IMR-90 (cell line): ENCODE results near the gene TEPSIN. TPM values are rescaled to one million over a fixed set of nuclear protein-coding genes. Genes with fewer than 3 reads are reported as not detected.

Source experiments
- ATAC-seq: fragments of 200-7000 bp; cut with Tn5 transposase; 2 replicates; pipeline ENCODE4 v1.9.1; 2020; ENCODE audit warnings: low read depth, mild to moderate bottlenecking, moderate library complexity
- BruUV-seq: library from RNA; stranded (reverse); fragments of 400-500 nt; replicated peaks from 2 replicates; lab custom pipeline; 2021; lab: Mats Ljungman, UMichigan
- CTCF ChIA-PET: fragments of 300-600 bp; formaldehyde crosslinking; extraction: SDS; loops from one replicate; lab custom pipeline; 2021; ENCODE audit warnings: antibody characterized with exemption; lab: Yijun Ruan, JAX
- POLR2A ChIA-PET: fragments of 300-600 bp; sonication (Branson Sonifier 250); formaldehyde crosslinking; loops from one replicate; lab custom pipeline; 2022; ENCODE audit warnings: antibody characterized with exemption; ENCODE audit not compliant: unreplicated experiment; lab: Charles Lee
- DNase-seq: peaks from one replicate; pipeline ENCODE4 v3.0.0; 2013
- H2AFZ ChIP-seq: replicated peaks from 2 replicates; pipeline ENCODE3; 2013; ENCODE audit warnings: low read length, mild to moderate bottlenecking; ENCODE audit not compliant: poor library complexity
- H2AK5ac ChIP-seq: 2 replicates; pipeline ENCODE4 v1.6.1; 2013; ENCODE audit warnings: low read depth, low read length, inconsistent platforms
- H2AK9ac ChIP-seq: replicated peaks from 2 replicates; pipeline ENCODE3; 2013; ENCODE audit warnings: mild to moderate bottlenecking, low read depth, low read length, moderate library complexity; ENCODE audit not compliant: poor library complexity
- H2BK120ac ChIP-seq: 2 replicates; pipeline ENCODE4 v1.6.1; 2013; ENCODE audit warnings: low read depth, low read length, inconsistent platforms
- H2BK15ac ChIP-seq: 3 replicates; pipeline ENCODE4 v1.6.1; 2013; ENCODE audit warnings: low read depth, low read length, inconsistent platforms
- H2BK20ac ChIP-seq: 2 replicates; pipeline ENCODE4 v1.6.1; 2013; ENCODE audit warnings: low read depth, mild to moderate bottlenecking, inconsistent platforms, low read length, moderate library complexity
- H2BK5ac ChIP-seq: 2 replicates; pipeline ENCODE4 v1.6.1; 2013; ENCODE audit warnings: mild to moderate bottlenecking, low read depth, low read length, inconsistent platforms; ENCODE audit not compliant: poor library complexity, severe bottlenecking
- H3K14ac ChIP-seq: replicated peaks from 2 replicates; pipeline ENCODE4 v1.6.1; 2013; ENCODE audit warnings: low read depth, low read length, inconsistent platforms
- H3K18ac ChIP-seq: 2 replicates; pipeline ENCODE4 v1.6.1; 2013; ENCODE audit warnings: low read depth, low read length, control low read depth
- H3K23ac ChIP-seq: 2 replicates; pipeline ENCODE4 v1.6.1; 2013; ENCODE audit warnings: low read depth, low read length, inconsistent platforms
- H3K27ac ChIP-seq: 2 replicates; pipeline ENCODE4 v1.5.1; 2013; ENCODE audit warnings: mild to moderate bottlenecking, control low read depth, low read length; ENCODE audit not compliant: insufficient read depth
- H3K27me3 ChIP-seq: 2 replicates; pipeline ENCODE4 v1.6.1; 2013; ENCODE audit warnings: low read length; ENCODE audit not compliant: control insufficient read depth, insufficient read depth
- H3K36me3 ChIP-seq: 2 replicates; pipeline ENCODE4 v1.6.1; 2013; ENCODE audit warnings: low read length, mixed read lengths; ENCODE audit not compliant: control insufficient read depth, insufficient read depth
- H3K4ac ChIP-seq: 2 replicates; pipeline ENCODE4 v1.6.1; 2013; ENCODE audit warnings: low read depth, low read length, inconsistent platforms
- H3K4me1 ChIP-seq: 2 replicates; pipeline ENCODE4 v1.6.1; 2013; ENCODE audit warnings: low read length, mixed read lengths; ENCODE audit not compliant: control insufficient read depth, insufficient read depth
- H3K4me2 ChIP-seq: 2 replicates; pipeline ENCODE4 v1.6.1; 2013; ENCODE audit warnings: low read depth, mild to moderate bottlenecking, control low read depth, low read length, moderate library complexity
- H3K4me3 ChIP-seq: 2 replicates; pipeline ENCODE4 v1.5.1; 2013; ENCODE audit warnings: low read depth, mild to moderate bottlenecking, control low read depth, low read length, moderate library complexity; ENCODE audit not compliant: insufficient read depth
- H3K56ac ChIP-seq: 2 replicates; pipeline ENCODE4 v1.6.1; 2013; ENCODE audit warnings: low read length, inconsistent platforms; ENCODE audit not compliant: insufficient read depth; ENCODE audit errors: extremely low read depth
- H3K79me1 ChIP-seq, 2 experiments: 2 replicates each; pipeline ENCODE4 v1.6.1; 2013; ENCODE audit warnings: low read length in 2 of 2, inconsistent platforms in 1 of 2, low read depth in 1 of 2
- H3K9ac ChIP-seq: 2 replicates; pipeline ENCODE4 v1.6.1; 2013; ENCODE audit warnings: low read depth, low read length, control low read depth
- H3K9me1 ChIP-seq: 2 replicates; pipeline ENCODE4 v1.6.1; 2013; ENCODE audit warnings: low read length, inconsistent platforms; ENCODE audit not compliant: insufficient read depth
- H3K9me3 ChIP-seq: 2 replicates; pipeline ENCODE4 v1.6.1; 2013; ENCODE audit warnings: low read length; ENCODE audit not compliant: control insufficient read depth, insufficient read depth
- H4K20me1 ChIP-seq: 2 replicates; pipeline ENCODE4 v1.6.1; 2013; ENCODE audit warnings: low read length, inconsistent platforms; ENCODE audit not compliant: insufficient read depth
- H4K5ac ChIP-seq: 2 replicates; pipeline ENCODE4 v1.6.1; 2013; ENCODE audit warnings: mild to moderate bottlenecking, low read depth, low read length, control low read depth
- H4K8ac ChIP-seq, 2 experiments: 2 replicates each; pipeline ENCODE4 v1.6.1; 2013; ENCODE audit warnings: low read depth in 2 of 2, low read length in 2 of 2, control low read depth in 1 of 2, inconsistent platforms in 1 of 2
- H4K91ac ChIP-seq: 2 replicates; pipeline ENCODE4 v1.6.1; 2013; ENCODE audit warnings: low read depth, low read length, inconsistent platforms; ENCODE audit not compliant: insufficient read depth
- CEBPB ChIP-seq: IDR thresholded peaks from 2 replicates; pipeline ENCODE4 v1.6.1; 2012; ENCODE audit warnings: low read depth, low read length, improper control_type of control experiment
- CHD1 ChIP-seq: IDR thresholded peaks from 2 replicates; pipeline ENCODE4 v1.6.1; 2012; ENCODE audit warnings: low read depth, low read length, improper control_type of control experiment
- ELK1 ChIP-seq: fragments of 150-350 bp; IDR thresholded peaks from 2 replicates; pipeline ENCODE4 v1.6.1; 2016; ENCODE audit warnings: low read depth, mild to moderate bottlenecking, low read length, moderate library complexity, borderline replicate concordance
- FOS ChIP-seq: fragments of 150-350 bp; IDR thresholded peaks from 2 replicates; pipeline ENCODE4 v1.6.1; 2016; ENCODE audit warnings: low read depth, low read length
- MAFK ChIP-seq: IDR thresholded peaks from 2 replicates; pipeline ENCODE4 v1.6.1; 2012; ENCODE audit warnings: low read depth, low read length, improper control_type of control experiment
- MAZ ChIP-seq: IDR thresholded peaks from 2 replicates; pipeline ENCODE4 v1.6.1; 2012; ENCODE audit warnings: low read depth, mild to moderate bottlenecking, low read length, improper control_type of control experiment, moderate library complexity, borderline replicate concordance
- MXI1 ChIP-seq: IDR thresholded peaks from 2 replicates; pipeline ENCODE4 v1.6.1; 2012; ENCODE audit warnings: low read depth, mild to moderate bottlenecking, low read length, moderate library complexity, borderline replicate concordance
- NFE2L2 ChIP-seq: fragments of 150-350 bp; IDR thresholded peaks from 2 replicates; pipeline ENCODE4 v1.6.1; 2016; ENCODE audit warnings: low read depth, mild to moderate bottlenecking, low read length
- RAD21 ChIP-seq: IDR thresholded peaks from 2 replicates; pipeline ENCODE4 v1.6.1; 2012; ENCODE audit warnings: low read length, improper control_type of control experiment
- WGBS, 2 experiments: methylation state at CpG; one replicate each; pipeline versions ENCODE4 v1.1.5 to v1.1.7; 2013; ENCODE audit warnings: missing lambda C conversion rate in 2 of 2; ENCODE audit not compliant: insufficient read length in 1 of 2; ENCODE audit errors: extremely low coverage in 2 of 2; 5-methylcytosine and 5-hydroxymethylcytosine counted together
- dilution Hi-C: fragments of 300-500 bp; cut with HindIII; formaldehyde crosslinking; loops from one replicate; pipeline ENCODE4 v1.14.3; 2018; ENCODE audit warnings: low sequenced_read_pairs; ENCODE audit not compliant: unreplicated experiment
- in situ Hi-C: fragments of 300-500 bp; cut with MboI; formaldehyde crosslinking; loops from 3 replicates; pipeline ENCODE4 v1.14.3; 2019; ENCODE audit warnings: low sequenced_read_pairs, inconsistent platforms, mixed read lengths
- intact Hi-C: fragments of 100-400 bp; cut with micrococcal nuclease; formaldehyde crosslinking; loops from 2 replicates; pipeline ENCODE4 v1.10.0; 2022
- polyA plus RNA-seq, 3 experiments: library from polyadenylated mRNA; depleted of rRNA; stranded (reverse); fragments of >200 nt; gene quantifications; 2 replicates each; pipeline ENCODE4 v1.2.3, GENCODE V29; 2012; ENCODE audit warnings: low replicate concordance in 1 of 3
- total RNA-seq: library from RNA; depleted of rRNA; stranded (reverse); fragments of >200 nt; gene quantifications from 2 replicates; pipeline ENCODE4 v1.2.3, GENCODE V29; 2012
- TF ChIP-seq, protein P1 (sequence below): conservative IDR thresholded peaks from 2 replicates; pipeline ENCODE4 v1.5.1; 2012; ENCODE audit warnings: mild to moderate bottlenecking, low read depth, low read length, improper control_type of control experiment

The TEPSIN gene
- total and polyA plus RNA-seq, 2 of the 4 experiments (the other 2 are of a cell fraction): 3.2 to 28.1 TPM

DNA sequence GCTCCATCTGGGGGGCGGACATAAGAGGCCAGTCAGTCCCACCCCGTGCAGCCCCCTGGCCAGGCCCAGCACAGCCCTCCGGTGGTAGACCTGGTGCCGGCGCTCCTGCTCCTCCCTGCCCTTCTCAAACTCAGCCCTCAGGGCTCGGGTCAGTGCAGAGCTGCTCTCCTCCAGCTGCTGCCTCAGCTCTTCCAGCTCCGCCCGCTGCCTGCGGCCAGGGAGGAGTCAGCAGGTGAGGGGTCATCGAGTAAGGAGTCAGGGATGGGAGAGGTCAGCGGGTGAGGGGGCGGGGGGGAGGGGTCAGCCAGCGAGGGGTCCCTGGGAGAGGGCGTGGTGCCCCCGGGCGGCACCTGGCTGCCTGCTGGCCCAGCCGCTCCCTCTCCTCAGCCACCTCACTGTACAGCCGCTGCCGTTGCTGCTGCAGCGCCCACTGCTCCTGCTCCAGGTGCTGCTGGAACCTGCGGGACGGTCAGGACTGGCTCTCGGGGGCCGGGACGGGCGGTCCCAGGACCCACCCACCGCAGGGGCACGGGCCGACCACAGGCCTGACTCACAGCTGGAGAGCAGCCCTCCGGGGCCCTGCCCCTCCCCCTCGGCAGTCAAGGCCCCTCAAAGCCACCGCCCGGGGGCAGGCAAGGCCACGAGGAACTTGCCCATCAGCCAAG lies 46.3 kb downstream of the TEPSIN start:
- Histone ChIP-seq H3K14ac (no peak overlapping the region), H3K36me3 (peaks cover 11% of the 10 kb centered on the region), H3K4ac (no peak overlapping the region), H2AK9ac (no peak overlapping the region), H3K4me3 (no peak overlapping the region), H2AFZ (no peak overlapping the region), H3K9me1 (no peaks in the 10 kb centered on the region), H3K56ac (no peak overlapping the region), H2AK5ac (no peak overlapping the region), H3K9me3 (no peaks in the 10 kb centered on the region), H2BK20ac (no peak overlapping the region), H3K27ac (no peak overlapping the region), H4K8ac (no peak overlapping the region), H4K5ac (no peak overlapping the region), H4K91ac (no peak overlapping the region), H3K79me1 (no peaks in the 10 kb centered on the region), H2BK15ac (no peak overlapping the region), H2BK120ac (no peak overlapping the region), H2BK5ac (no peak overlapping the region), H4K20me1 (no peaks in the 10 kb centered on the region; the same call in 1 of the 2 replicates), H3K9ac (no peak overlapping the region), H3K18ac (no peak overlapping the region), H3K27me3 (no peaks in the 10 kb centered on the region), H3K23ac (no peak overlapping the region), H3K4me1 (no peaks in the 10 kb centered on the region), H3K4me2 (no peak overlapping the region)
- in situ Hi-C loops (no loop called here), intact Hi-C loops (no loop called here), dilution Hi-C loops (no loop called here)
- BruUV-seq: no TSS peak
- 82% methylated on average over 15 of the region's 34 CpGs; no CpG with 5 or more reads in 1 of the 2 experiments for WGBS, 2 experiments
- DNase-seq: no peak
- POLR2A ChIA-PET: no interaction called here
- CTCF ChIA-PET: interaction anchor here (0.6 kb wide), 1 partner anchor 8 kb away, joined by 4 read pairs; no protein-coding TSS in a partner anchor
- TF ChIP-seq RAD21: no peak
- TF ChIP-seq, protein P1, sequence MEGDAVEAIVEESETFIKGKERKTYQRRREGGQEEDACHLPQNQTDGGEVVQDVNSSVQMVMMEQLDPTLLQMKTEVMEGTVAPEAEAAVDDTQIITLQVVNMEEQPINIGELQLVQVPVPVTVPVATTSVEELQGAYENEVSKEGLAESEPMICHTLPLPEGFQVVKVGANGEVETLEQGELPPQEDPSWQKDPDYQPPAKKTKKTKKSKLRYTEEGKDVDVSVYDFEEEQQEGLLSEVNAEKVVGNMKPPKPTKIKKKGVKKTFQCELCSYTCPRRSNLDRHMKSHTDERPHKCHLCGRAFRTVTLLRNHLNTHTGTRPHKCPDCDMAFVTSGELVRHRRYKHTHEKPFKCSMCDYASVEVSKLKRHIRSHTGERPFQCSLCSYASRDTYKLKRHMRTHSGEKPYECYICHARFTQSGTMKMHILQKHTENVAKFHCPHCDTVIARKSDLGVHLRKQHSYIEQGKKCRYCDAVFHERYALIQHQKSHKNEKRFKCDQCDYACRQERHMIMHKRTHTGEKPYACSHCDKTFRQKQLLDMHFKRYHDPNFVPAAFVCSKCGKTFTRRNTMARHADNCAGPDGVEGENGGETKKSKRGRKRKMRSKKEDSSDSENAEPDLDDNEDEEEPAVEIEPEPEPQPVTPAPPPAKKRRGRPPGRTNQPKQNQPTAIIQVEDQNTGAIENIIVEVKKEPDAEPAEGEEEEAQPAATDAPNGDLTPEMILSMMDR: no peak
- TF ChIP-seq FOS: no peak
- TF ChIP-seq CEBPB: no peak
- no peak for TF ChIP-seq CHD1
- no peak for TF ChIP-seq MAFK
- TF ChIP-seq NFE2L2: no peak
- no peak for TF ChIP-seq ELK1
- TF ChIP-seq MXI1: no peak
- no peak for TF ChIP-seq MAZ
- no peak for ATAC-seq
